ENCODE results near the gene GALNT12.

DNA sequence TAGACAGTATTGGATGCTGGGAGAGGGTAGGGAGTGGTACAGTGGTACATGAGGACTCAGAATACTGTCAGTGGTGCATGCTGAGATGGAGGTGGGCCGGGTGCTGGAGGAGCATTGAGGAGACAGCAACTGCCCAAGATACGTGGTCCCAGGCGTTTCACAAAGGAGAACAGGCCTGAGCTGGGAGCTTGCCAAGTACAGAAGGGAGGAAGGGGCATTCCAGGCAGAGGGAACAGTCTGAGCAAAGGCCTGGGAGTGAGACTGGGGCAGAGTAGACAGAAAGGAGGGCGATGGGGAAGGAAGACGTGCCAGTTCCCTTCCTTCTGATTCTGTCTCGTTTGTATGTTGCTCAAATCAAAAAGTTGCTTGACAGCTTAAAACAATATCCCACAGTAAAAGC lies 15.2 kb downstream of the GALNT12 start:
- TF ChIP-seq, protein P1, sequence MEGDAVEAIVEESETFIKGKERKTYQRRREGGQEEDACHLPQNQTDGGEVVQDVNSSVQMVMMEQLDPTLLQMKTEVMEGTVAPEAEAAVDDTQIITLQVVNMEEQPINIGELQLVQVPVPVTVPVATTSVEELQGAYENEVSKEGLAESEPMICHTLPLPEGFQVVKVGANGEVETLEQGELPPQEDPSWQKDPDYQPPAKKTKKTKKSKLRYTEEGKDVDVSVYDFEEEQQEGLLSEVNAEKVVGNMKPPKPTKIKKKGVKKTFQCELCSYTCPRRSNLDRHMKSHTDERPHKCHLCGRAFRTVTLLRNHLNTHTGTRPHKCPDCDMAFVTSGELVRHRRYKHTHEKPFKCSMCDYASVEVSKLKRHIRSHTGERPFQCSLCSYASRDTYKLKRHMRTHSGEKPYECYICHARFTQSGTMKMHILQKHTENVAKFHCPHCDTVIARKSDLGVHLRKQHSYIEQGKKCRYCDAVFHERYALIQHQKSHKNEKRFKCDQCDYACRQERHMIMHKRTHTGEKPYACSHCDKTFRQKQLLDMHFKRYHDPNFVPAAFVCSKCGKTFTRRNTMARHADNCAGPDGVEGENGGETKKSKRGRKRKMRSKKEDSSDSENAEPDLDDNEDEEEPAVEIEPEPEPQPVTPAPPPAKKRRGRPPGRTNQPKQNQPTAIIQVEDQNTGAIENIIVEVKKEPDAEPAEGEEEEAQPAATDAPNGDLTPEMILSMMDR (IDR thresholded peaks at IDR 0.05) = no peak
- TF ChIP-seq POLR2A (IDR thresholded peaks at IDR 0.05) (no peak), POLR2AphosphoS5 (IDR thresholded peaks at IDR 0.05) (no peak)

All from breast epithelium (tissue), 3 donors.